NCI-H2227 (cell line): ENCODE measurements around the gene ESF1.

Experiments
- DNase-seq: peaks from one replicate; lab custom pipeline; 2025; ENCODE audit not compliant: unreplicated experiment; lab: John Stamatoyannopoulos, UW

The ESF1 gene

DNA sequence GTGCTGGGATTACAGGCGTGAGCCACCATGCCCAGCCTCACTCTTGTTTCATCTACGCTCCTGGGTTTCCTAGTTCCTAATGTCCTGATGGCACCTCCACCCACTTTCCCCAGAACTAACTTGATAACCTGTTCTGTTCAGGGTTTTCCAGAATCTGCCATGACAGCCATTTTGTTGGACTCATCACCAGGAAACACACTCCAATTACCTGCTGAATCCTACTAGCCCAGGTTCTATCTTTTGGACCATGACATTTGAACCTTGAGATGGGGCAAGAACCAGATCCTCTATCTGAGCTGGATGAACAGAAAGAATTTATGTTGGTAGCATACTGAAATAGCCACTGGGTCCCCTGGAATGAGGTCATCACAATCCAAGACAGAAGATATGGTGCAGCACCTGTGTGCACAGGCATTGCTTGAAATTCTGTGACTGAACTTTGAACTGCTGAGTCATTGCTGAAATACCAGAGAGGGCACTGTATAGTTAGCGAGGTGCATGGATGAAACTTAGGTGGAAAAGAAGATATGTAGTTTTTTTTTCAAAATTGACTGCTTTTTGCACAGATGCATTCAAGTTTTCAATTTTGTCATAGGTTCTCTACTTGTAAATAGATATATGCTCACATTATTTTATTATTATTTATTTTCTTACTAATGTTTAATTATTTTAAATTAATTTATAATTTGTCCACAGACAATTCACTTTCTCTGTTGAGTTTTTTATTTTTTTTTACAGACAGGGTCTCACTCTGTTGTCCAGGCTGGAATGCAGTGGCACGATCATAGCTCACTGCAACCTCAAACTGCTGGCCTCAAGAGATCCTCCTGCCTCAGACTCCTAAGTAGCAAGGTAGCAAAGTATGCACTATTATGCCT is 103.2 kb downstream of the ESF1 start:
- no peak for DNase-seq

DNA sequence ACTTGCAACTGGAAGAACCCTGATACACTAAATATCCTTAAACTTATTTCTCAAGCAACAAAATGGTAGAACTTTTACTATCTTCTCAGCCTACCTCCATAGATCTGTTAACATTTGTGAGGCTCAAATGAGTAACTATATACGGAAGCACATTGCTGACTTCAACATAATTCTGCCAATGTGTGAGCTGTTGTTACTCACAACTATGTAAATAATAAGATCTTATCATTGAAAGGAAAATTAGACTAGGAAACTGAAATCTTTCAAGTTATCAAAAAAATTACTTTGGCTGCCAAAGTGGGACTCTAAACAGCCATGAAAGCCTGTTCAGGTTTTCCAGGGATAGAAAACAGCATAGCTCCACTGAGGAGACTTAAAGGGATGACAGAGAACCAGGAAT is 105.8 kb downstream of the ESF1 start:
- DNase-seq: no peak

- no peak for DNase-seq
Measured at GRCh38 chr20:13677241-13677640, 107.5 kb downstream of the ESF1 start.

- no peak for DNase-seq
Measured at GRCh38 chr20:13676682-13677081, 108.0 kb downstream of the ESF1 start.

DNA sequence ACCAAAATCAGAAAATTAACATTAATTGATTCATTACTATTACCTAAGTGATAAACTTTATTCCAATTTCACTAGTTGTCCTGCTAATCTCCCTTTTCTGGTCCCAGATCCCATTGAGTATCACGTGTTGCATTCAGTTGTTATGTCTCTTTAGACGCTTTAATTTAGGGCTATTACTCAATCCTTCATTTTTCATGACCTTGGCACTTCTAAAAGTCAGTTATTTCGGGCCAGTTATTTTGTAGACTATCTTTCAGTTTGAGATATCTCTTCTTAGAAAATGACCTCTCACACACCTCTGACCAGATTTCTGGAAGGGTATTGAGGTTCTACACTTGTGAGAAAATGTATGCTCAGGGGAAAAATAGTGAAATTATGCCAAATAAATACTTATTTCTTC is 112.0 kb downstream of the ESF1 start:
- no peak for DNase-seq

DNA sequence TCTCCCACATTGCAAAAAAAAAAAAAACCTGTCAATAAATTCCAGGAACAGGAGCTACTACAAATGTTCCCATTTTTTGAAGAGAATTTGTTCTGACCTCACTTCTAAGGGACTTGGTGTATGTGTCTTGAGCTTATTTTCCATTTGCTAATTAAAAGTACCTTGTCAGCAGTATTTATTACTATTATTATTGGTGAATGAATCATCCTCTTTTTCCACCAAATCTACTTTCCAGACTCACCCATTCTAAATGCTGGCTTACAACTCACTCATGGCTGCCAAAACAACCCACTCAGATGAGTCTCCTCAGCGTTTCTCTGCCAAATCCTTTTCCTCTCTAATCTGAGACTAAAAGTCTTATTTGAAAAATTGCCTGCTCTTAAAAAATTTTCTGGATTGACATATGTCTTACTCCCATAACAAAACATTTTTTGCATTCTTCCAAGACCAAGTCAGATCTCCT is 112.8 kb downstream of the ESF1 start:
- DNase-seq: no peak

- no peak for DNase-seq
Measured at GRCh38 chr20:13671512-13671911, 113.2 kb downstream of the ESF1 start.

DNA sequence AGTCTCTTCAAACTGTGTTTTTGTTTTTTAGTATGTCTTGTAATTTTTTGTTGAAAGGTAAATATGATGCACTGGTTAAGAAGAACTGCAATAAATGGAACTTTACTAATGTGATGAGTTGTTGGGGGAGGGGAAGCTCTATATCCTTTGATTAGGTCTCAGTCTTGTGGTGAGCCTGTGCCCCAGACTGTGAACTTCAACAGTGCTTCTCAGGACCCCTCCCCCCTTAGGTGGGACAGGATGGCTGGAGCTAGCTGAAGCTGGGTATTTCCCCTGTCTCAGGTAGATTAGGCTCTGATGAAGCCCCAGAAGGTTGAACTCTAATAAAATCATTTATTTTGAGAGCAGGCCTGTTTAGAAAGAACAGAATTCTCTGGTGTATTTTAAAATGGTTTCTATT is 114.6 kb downstream of the ESF1 start:
- no peak for DNase-seq

- DNase-seq: no peak
Measured at GRCh38 chr20:13665709-13666395, 118.9 kb downstream of the ESF1 start.
